GM13977 (cell line): ENCODE measurements around the gene ARFGAP1.

Experiments used
- DNase-seq: peaks from one replicate; pipeline ENCODE4 v3.0.0; 2012; ENCODE audit warnings: low spot score
- CTCF ChIP-seq: IDR thresholded peaks from 2 replicates; pipeline ENCODE4 v1.5.1; 2012; ENCODE audit warnings: mild to moderate bottlenecking, control low read depth; ENCODE audit not compliant: insufficient read depth; ENCODE audit errors: extremely low read depth, missing control alignments
- in situ Hi-C: fragments of 300-500 bp; cut with MboI; formaldehyde crosslinking; loops from one replicate; pipeline ENCODE4 v1.12.0; 2022; ENCODE audit warnings: low sequenced_read_pairs, low pct_unique_long_range_greater_than_20kb, mixed read lengths, inconsistent platforms; ENCODE audit not compliant: unreplicated experiment

Gene ARFGAP1

GRCh38 chr20:63310265-63310991, 37.8 kb downstream of the ARFGAP1 start:
- in situ Hi-C loops: no loop called here
- TF ChIP-seq CTCF: no peak

DNA sequence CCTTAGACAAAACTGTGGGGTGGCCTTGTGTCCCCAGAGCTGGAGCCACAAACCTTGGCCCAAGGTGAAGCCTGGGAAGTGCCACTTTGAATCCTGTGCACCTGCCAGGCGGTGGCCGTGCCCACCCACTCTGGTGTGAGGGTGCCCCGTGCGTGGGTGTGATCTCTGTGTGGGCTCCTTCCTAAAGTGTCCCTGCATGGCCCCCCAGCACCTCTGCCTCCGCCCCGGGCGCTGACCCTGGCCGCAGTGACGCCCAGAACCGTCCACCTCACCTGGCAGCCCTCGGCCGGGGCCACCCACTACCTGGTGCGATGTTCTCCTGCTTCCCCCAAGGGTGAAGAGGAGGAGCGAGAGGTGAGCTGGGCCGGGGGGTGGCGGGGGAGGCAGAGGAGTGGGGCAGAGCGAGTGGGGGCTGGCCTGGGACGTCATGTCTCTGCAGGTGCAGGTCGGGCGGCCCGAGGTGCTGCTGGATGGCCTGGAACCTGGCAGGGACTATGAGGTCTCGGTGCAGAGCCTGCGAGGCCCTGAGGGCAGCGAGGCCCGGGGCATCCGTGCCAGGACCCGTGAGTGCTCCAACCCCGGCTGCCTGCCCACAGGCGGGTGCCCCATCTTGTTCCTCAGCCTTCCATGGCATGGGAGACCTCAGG, 38.7 kb downstream of the ARFGAP1 start:
- DNase-seq: no peak
- TF ChIP-seq CTCF: no peak
- in situ Hi-C loops: no loop called here

More at GRCh38 chr20:63310265-63310991, 37.8 kb downstream of the ARFGAP1 start:
- DNase-seq: no peak

DNA sequence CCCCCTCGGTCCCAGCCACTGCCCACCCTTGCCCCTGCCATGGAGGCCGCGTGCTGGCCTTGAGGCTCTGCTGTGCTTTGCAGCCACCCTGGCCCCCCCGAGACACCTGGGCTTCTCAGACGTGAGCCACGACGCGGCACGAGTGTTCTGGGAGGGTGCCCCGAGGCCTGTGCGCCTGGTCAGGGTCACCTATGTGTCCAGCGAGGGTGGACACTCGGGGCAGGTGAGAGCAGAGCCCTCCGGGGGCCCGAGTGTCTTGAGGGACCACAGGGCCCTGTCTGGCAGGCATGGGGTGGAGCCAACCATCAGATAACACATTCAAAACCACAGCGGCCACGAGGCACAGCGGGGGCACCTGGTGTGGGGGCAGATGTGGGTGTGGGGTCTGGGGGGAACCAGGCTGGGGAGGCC, 39.2 kb downstream of the ARFGAP1 start:
- no peak for TF ChIP-seq CTCF
- DNase-seq: no peak
- in situ Hi-C loops: no loop called here

DNA sequence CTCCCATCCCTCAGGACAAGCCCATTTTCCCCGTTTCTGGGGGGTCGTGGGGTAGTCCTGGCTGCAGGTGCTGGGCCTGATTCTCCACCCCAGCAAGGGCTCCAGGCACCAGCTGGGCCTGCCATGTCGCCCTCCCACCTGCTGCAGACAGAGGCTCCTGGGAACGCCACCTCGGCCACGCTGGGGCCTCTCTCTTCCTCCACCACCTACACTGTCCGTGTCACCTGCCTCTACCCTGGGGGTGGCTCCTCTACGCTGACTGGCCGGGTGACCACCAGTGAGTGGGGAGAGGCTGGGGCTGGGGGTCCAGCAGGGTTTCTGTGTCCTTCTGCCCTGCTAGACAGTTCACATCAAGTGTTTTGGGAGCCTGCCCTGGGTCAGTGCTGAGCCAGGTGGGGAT, 39.7 kb downstream of the ARFGAP1 start:
- no peak for TF ChIP-seq CTCF
- in situ Hi-C loops: no loop called here
- DNase-seq: no peak

- no peak for TF ChIP-seq CTCF
- in situ Hi-C loops: no loop called here
- no peak for DNase-seq
Observed at GRCh38 chr20:63312690-63313348, 40.2 kb downstream of the ARFGAP1 start.

DNA sequence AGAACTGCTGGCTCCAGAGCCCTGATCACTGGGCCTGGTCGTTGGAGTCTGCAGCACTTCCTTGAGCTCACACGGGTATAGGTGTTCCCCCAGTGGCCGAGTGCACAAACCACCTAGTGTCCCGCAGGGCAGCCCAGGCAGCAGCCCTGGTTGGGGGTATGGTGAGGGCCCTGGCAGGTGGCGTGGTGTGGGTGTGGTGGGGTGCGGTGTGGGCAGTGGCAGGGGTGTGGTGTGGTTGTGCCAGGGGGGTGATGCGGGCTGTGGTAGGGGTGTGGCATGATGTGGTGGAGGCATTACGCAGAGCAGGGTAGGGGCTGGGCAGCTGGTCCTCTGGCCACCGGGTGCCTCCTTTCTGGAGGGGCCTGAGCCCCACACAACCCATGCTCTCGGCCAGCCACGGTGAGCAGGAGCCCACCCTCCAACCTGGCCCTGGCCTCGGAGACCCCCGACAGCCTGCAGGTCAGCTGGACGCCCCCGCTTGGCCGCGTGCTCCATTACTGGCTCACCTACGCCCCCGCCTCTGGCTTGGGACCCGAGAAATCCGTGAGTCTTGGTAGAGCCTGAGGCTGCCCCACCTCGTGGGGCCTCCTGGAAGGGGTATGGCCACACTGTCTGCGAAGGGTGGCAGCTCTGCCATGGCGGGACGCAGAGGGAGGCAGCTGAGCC, 40.9 kb downstream of the ARFGAP1 start:
- no peak for TF ChIP-seq CTCF
- in situ Hi-C loops: no loop called here
- no peak for DNase-seq
